Right atrium auricular region (tissue), 2 donors: ENCODE measurements around the gene SP110. TPM values are rescaled to one million over a fixed set of nuclear protein-coding genes. Genes with fewer than 3 reads are reported as not detected.

Source experiments
- DNase-seq: peaks from one replicate; pipeline ENCODE4 v3.0.0-alpha.2; 2019; ENCODE audit warnings: low spot score
- H3K27ac ChIP-seq, 2 donors: fragments of 200-600 bp; sonication (generic); 1 replicate in 1 of 2; 2 replicates in 1 of 2; pipeline ENCODE4 v1.5.1; 2016 to 2019
- H3K27me3 ChIP-seq, 2 donors: fragments of 200-600 bp; sonication (generic); one replicate each; pipeline versions ENCODE4 v1.5.1 to v1.6.0; 2017 to 2019
- H3K36me3 ChIP-seq: fragments of 200-600 bp; sonication (generic); one replicate; pipeline ENCODE4 v1.5.1; 2016
- H3K4me1 ChIP-seq, 2 donors: fragments of 200-600 bp; sonication (generic); one replicate each; pipeline versions ENCODE4 v1.5.1 to v1.6.0; 2017 to 2019
- H3K4me3 ChIP-seq, 2 donors: fragments of 200-600 bp; sonication (generic); 1 replicate in 1 of 2; 2 replicates in 1 of 2; pipeline ENCODE4 v1.5.1; 2017 to 2019; ENCODE audit warnings: mild to moderate bottlenecking in 1 of 2, moderate library complexity in 1 of 2
- H3K9me3 ChIP-seq, 2 donors: fragments of 200-600 bp; sonication (generic); one replicate each; pipeline ENCODE4 v1.5.1; 2019
- total RNA-seq, 2 donors: library from RNA; depleted of rRNA; stranded (reverse); fragments of >200 nt; gene quantifications; one replicate each; pipeline ENCODE4 v1.1.0, GENCODE V29; 2016
- TF ChIP-seq, protein P1 (sequence below), 2 donors: fragments of 200-600 bp; sonication (generic); IDR thresholded peaks; one replicate each; pipeline ENCODE4 v1.5.1; 2019; ENCODE audit warnings: antibody characterized with exemption in 2 of 2

The SP110 gene
- total RNA-seq, 2 donors from 2014 or later = 7.5 to 10.3 TPM

DNA sequence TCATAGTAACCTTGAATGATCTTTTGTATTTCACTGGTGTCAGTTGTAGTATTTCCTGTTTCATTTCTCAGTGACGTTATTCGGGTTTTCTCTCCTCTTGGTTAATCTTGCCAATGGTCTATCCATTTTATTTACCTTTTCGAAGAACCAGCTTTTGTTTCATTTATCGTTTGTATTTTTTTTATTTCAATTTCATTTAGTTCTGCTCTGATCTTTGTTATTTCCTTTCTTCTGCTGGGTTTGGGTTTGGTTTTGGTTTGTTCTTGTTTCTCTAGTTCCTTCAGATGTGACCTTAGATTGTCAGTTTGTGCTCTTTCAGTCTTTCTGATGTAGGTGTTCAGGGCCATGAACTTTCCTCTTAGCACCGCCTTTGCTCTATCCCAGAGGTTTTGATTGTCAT lies 42.5 kb upstream of the SP110 start:
- Histone ChIP-seq H3K9me3 (no peaks in the 10 kb centered on the region), H3K4me3 (no peak overlapping the region), H3K36me3 (no peaks in the 10 kb centered on the region), H3K4me1 (no peaks in the 10 kb centered on the region), H3K27me3 (no peaks in the 10 kb centered on the region), H3K27ac (no peak overlapping the region)
- TF ChIP-seq, protein P1, sequence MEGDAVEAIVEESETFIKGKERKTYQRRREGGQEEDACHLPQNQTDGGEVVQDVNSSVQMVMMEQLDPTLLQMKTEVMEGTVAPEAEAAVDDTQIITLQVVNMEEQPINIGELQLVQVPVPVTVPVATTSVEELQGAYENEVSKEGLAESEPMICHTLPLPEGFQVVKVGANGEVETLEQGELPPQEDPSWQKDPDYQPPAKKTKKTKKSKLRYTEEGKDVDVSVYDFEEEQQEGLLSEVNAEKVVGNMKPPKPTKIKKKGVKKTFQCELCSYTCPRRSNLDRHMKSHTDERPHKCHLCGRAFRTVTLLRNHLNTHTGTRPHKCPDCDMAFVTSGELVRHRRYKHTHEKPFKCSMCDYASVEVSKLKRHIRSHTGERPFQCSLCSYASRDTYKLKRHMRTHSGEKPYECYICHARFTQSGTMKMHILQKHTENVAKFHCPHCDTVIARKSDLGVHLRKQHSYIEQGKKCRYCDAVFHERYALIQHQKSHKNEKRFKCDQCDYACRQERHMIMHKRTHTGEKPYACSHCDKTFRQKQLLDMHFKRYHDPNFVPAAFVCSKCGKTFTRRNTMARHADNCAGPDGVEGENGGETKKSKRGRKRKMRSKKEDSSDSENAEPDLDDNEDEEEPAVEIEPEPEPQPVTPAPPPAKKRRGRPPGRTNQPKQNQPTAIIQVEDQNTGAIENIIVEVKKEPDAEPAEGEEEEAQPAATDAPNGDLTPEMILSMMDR (IDR thresholded peaks at IDR 0.05) = no peak
- no peak for DNase-seq

DNA sequence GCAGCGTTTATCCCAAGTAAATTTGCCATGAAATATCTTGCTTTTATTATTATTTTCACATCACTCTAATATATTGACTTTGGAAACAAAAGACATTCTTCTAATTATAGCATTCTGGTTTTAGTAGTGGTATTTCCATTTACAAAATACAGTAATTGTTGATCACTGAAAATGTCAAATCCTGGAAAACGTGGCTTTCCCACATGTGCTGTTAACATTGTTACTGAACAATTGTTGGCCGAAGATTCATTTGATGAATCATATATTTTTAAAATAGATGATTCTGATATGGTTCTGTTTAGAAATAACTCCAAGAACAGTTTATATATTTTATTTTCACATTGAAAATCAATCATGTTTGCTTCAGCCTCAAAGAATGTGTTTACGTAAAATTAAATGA lies 38.7 kb upstream of the SP110 start:
- Histone ChIP-seq H3K36me3 (no peaks in the 10 kb centered on the region), H3K27me3 (no peaks in the 10 kb centered on the region), H3K27ac (no peak overlapping the region), H3K9me3 (no peaks in the 10 kb centered on the region), H3K4me3 (no peak overlapping the region), H3K4me1 (no peaks in the 10 kb centered on the region)
- DNase-seq = no peak
- TF ChIP-seq, protein P1 (IDR thresholded peaks at IDR 0.05) = no peak

DNA sequence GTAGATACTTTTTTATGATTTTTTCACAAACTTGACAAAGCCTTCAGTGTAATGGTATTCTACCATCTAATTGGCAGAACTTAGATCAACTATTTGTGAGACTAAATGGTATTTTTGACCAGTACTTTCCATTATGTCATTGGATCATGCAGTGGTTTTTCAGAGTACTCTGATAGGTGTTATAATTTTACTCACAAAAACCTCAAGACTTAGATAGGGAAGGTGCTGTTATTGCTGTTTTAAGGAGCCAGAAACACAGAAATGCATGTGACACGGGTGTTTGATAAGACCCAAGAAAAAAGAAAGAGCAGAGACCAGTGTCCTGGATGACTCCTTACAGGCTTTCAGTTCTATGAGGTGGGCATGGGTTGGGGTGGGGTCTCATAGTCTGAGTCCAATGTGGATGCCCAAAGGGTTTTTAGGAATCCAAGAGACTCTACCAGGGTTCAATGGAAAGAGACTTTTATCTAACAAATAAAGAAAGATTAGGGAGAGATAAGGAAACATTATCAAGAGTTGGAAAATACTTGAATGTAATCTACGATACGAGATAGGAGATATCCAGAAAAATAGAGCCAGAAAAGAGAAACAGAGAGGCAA lies 37.0 kb upstream of the SP110 start:
- Histone ChIP-seq H3K27ac (no peak overlapping the region), H3K9me3 (no peaks in the 10 kb centered on the region), H3K4me1 (no peaks in the 10 kb centered on the region), H3K36me3 (no peaks in the 10 kb centered on the region), H3K4me3 (no peak overlapping the region), H3K27me3 (no peaks in the 10 kb centered on the region)
- no peak for DNase-seq
- TF ChIP-seq, protein P1 (IDR thresholded peaks at IDR 0.05) = no peak

DNA sequence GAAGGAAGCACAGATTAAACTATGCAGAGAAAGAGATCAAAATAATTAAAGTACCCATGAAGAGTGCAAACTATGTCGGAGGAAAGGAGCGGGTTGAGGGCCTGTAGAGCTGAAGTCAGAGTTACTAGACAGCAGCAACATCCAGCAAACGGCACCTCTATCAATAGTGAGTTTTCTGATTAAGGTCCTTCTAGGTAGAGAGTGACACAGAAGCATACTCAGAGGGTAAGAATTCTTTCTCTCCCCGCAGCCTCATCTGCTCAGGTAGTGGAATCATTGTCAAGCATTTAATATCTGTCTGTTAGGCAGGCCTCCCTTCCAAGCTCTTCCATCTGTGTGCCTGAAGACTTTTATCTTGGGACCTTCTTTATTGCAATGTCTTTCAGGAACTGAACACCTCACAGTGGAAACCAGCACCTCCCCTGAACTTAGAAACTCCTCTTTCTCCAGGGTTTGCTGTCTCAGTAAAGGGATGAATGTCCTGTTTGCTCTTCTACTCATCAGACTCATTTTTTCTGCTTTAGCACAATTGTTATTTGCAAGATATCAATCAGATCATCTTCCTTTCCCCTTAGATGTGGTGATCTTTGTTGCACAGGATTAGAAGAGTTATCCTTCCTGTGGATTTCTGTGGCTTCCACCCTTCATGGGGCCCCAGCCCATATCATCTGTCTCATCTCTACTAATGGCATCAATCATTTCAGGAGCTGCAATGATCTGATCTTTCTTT lies 34.5 kb upstream of the SP110 start:
- Histone ChIP-seq H3K27ac (no peak overlapping the region), H3K4me1 (no peaks in the 10 kb centered on the region), H3K27me3 (no peaks in the 10 kb centered on the region), H3K36me3 (no peaks in the 10 kb centered on the region), H3K4me3 (no peak overlapping the region), H3K9me3 (no peaks in the 10 kb centered on the region)
- TF ChIP-seq, protein P1 (IDR thresholded peaks at IDR 0.05) = no peak
- DNase-seq = no peak

DNA sequence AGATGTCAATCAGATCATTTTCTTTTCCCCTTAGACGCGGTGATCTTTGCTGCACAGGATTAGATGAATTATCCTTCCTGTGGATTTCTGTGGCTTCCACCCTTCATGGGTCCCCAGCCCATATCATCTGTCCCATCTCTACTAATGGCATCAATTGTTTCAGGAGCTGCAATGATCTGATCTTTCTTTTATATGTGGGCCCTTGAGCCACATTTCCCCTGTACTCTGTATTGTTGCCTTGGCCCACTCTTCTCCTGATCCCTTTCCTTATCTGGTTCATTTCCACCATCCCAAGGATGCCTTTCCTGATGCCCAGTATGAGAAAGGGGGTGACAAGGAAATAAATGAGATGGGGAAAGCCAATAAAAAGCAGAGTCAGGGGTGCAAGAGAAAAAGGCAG lies 30.4 kb upstream of the SP110 start:
- Histone ChIP-seq H3K36me3 (no peaks in the 10 kb centered on the region), H3K9me3 (no peaks in the 10 kb centered on the region), H3K27me3 (no peaks in the 10 kb centered on the region), H3K4me1 (no peaks in the 10 kb centered on the region), H3K27ac (no peak overlapping the region), H3K4me3 (no peak overlapping the region)
- no peak for DNase-seq
- TF ChIP-seq, protein P1 (IDR thresholded peaks at IDR 0.05) = no peak
